ENCODE results near the gene GAB2.

- no peak for TF ChIP-seq EZH2 (IDR thresholded peaks at IDR 0.05; ENCODE audit: borderline replicate concordance)
- TF ChIP-seq CTCF (IDR thresholded peaks at IDR 0.05; ENCODE audit: poor library complexity), result no peak
- no peak for TF ChIP-seq EZH2phosphoT487 (IDR thresholded peaks at IDR 0.05; ENCODE audit: low read depth, severe bottlenecking, unreplicated experiment)
Measured at GRCh38 chr11:78199015-78199652, 218.5 kb downstream of the GAB2 start.

Measured in hepatocyte (in vitro differentiated cells).